Brain pericyte (primary cell): ENCODE results near the gene GRK4.
A peak's percentile ranks its signal among the peaks of the same experiment; 100 is the strongest.
"Not testable (repeated sequence)": the region's sequence is repeated elsewhere in the genome, so short reads cannot be mapped to it uniquely, and the experiment has no call there.

Experiments used
- DNase-seq: peaks from one replicate; pipeline ENCODE4 v3.0.0-alpha.2; 2012; ENCODE audit warnings: low read depth, low spot score

GRK4 gene

GRCh38 chr4:2930758-2931511 lies 32.4 kb upstream of the GRK4 start:
- no peak for DNase-seq

GRCh38 chr4:2931512-2932301 lies 31.7 kb upstream of the GRK4 start:
- no peak for DNase-seq

GRCh38 chr4:2932321-2932950 lies 30.9 kb upstream of the GRK4 start:
- DNase-seq: no peak

- no peak for DNase-seq
Observed at GRCh38 chr4:2932951-2933565, 30.3 kb upstream of the GRK4 start.

GRCh38 chr4:2933566-2934076 lies 29.8 kb upstream of the GRK4 start:
- no peak for DNase-seq

GRCh38 chr4:2934077-2934812 lies 29.1 kb upstream of the GRK4 start:
- no peak for DNase-seq

DNA sequence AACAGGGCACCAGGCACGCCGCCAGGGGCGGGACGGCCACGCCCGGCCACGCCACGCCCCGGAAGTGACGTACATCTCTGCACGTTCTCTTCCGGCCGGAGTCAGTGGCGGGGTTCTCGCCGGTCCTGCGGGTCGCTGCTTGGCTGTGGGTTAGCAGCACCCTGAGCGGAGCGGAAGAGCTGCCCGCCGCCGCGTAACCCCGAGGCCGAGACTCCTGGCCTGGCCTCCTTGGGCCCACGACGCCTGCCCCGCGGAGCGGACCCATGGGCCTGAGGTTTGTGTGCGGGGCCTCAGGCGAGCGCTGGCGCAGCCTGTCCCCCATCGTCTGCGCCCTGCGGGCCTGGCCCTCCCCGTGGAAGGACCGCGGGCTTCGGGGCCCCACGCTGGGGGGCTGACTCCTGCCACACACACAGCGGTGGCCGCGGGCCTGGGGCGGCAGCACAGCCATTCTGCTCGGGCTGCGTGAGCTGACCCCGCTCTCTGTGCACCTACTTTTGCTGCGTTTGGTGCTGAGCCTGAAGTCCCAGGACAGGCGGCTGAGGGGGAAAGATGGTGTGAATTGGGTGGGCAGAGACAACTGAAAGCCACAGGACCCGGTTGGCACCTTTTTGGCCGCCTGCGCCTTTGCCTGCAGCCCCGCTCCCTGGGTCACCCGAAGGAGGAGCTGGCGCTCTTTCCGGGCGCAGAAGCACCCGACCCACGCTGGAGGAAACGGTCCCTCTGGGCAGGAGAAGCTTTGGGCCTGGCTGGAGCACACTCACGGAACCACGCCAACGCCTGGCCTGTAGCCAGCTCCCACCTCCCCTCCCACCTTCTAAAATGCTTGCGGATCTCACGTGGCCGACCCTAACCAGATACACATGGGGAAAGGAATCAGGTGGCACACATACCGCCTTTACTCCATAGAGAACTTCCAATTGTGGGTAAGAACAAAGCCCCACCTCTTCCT lies 28.3 kb upstream of the GRK4 start:
- DNase-seq: peak; percentile 67

DNA sequence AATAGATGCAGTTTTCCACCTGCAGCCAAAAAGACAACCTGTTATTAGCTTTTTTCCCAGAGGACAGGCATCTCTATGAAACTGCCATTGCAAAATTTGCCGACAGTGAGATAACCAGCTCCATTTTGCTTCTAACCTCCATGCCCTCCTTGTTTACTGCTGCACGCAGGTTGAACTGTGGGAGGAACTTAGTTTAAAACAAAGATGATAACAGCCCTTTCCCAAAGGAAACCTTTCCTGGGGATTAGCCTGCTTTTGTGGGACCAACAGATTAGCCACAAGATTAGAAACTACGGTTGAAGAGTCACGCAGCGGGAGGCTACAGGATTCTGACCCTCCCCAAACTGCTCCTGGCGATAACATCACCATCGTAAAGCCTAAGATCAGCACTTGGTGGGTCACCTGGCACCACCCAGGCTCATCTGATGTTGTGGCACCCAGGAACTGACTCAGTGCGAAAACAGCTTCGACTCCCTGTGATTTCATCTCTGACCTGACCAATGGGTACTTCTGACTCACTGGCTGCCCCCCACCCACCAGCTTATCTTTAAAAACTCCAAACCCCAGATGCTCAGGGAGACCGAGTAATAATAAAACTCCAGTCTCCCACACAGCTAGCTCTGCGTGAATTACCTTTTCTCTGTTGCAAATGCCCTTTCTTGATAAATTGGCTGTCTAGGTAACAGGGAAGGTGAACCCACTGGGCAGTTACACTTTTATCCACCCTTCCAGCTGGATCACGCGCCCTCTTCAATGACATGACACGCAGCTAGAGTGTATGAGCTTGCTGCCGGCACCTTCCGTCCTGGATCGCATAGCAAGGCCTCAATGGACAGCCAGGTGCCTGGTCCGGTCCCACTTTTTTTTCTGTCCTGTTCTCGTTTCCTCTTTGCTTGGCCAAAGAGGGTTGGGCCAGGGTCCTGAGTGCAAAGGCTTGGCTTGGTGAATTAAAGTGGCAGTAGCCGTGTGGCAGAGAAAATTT lies 27.3 kb upstream of the GRK4 start:
- no peak for DNase-seq

- DNase-seq: no peak
Observed at GRCh38 chr4:2936773-2937145, 26.6 kb upstream of the GRK4 start.

DNA sequence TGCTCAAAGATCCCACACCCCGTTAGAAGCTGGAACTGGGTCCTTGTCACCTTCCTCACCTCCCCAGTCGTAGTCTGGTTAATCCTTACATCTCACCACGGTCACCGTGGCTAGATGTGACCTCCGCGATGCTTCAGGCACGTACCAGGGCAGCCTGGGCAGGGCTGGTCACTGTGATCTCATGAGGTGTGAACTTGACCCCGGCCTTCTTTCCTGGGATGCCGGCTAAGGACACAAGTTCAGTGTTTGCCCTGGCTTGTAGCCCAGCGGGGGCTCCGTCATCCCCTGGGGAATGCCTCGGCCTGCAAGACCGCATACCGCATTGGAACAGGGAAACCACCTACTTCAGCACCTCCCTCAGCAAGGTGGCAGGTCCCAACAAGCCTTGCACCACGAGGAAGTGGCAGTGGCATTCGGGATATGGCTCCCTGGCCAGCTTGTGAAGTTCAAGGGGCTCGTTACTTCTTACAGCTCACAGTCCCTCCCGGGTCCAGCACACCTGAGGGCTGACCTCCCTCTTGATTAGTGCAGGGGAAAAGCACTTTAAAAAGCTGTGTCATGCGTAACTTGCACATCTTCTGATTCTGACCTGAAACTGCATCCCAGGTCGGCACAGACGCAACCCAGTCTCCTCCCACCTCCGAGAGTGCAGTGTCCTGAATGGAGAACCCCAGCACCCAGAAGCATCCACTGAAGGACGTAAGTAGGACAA lies 26.1 kb upstream of the GRK4 start:
- no peak for DNase-seq

GRCh38 chr4:2937986-2938385 lies 25.4 kb upstream of the GRK4 start:
- DNase-seq: no peak

GRCh38 chr4:2938411-2938810 lies 25.0 kb upstream of the GRK4 start:
- DNase-seq: not testable (repeated sequence)

GRCh38 chr4:2938906-2939305 lies 24.5 kb upstream of the GRK4 start:
- DNase-seq: no peak

DNA sequence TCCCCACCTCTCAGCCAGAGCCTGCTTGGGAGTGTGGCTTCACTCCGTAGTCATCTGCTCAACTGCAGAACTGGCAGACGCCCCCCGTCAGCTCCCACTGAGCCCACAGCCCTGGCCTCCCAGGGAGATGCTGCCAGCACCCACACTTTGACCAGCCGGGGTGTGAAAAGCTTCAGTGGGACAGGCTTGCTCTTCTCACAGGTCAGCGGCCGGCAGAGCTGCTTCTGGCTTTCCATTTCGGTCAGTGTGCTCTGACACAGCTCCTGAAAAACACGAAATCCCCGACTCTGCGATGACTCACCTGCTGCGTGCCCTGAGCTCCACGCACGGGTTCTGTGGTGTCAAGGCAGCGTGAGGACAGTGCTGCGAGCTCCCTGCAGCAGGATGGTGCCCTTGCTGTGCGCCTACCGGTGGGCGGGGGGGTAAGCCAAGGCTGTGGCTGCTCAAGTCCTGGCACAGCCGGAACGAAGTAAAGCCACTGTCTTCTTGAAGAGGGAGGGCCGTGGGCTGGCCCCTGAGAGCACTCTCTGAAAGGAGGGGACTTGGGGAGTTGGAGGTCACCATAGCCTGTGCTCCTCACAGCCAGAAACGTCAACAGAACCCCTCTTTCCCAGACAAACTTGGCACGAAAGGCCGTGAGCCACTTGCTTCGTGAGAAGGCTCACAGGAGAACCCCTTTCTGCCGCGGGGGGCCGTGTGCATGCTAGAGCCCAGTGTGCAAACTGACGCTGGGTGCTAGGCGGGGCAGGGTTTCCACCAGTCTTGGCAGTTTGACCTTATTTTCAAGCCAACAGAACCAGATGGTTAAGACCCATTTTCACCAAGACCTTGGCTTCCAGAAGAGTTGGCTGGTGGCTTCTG lies 23.8 kb upstream of the GRK4 start:
- DNase-seq: no peak

DNA sequence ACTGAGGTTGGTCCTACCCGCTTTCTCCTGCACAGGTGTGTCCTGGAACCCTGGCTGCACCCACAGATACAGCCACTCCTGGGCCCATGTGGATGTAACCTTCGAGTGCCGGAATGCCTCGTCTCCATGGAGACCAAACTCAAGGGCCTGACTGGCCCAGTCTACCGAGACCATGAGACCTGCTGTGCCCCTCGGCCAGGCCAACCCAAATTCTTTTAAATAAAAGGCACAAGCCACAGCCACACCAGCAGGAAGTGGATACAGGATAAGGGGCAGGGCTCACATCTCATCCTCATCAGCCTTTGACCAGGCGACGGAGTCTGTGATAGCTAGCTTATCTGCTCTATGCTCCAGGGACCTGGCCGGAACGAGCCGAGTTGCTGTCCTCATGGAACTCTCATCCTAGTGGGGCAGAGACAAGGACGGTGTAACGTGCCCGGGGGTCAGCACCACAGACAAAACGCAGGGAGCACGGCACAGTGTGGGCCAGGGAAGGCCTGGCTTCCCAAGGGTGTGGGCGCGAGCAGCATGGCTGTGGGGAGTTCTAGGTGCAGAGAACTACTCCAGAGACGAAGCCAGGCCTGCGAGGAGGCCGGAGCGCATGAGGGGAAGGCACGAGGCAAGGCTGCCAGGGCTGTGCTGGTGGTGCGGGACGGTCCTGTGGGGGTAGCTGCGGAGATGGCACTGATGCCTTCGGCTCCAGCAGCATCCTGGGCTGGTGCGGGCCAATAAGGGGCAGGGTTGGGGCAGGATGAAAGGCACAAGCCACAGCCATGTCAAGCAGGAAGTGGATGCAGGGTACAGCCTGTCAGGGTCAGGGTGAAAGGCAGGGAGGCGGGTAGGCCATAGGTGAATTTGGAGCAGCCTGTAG lies 22.9 kb upstream of the GRK4 start:
- no peak for DNase-seq
